ENCODE data around the gene INO80D. TPM values are rescaled to one million over a fixed set of nuclear protein-coding genes. Genes with fewer than 3 reads are reported as not detected.
"Not testable (repeated sequence)": the region's sequence is repeated elsewhere in the genome, so short reads cannot be mapped to it uniquely, and the experiment has no call there.

Gene INO80D
- total and polyA plus RNA-seq, 8 donors = 0.46 to 67.1 (median 23.8) TPM

GRCh38 chr2:205989271-205990071, 96.5 kb downstream of the INO80D start:
- no peak for DNase-seq
- TF ChIP-seq POLR2A (IDR thresholded peaks at IDR 0.05) = no peak
- TF ChIP-seq EP300 (IDR thresholded peaks at IDR 0.05) = no peak
- TF ChIP-seq POLR2AphosphoS5 (IDR thresholded peaks at IDR 0.05) = no peak
- TF ChIP-seq CTCF (IDR thresholded peaks at IDR 0.05) = no peak
- H3K36me3 ChIP-seq = peaks cover 0 to 41% (median 28%) of the 10 kb centered on the region in 4 donors
- WGBS, 5 donors = 91 to 94% (median 92%) methylated on average over 11 of the region's 11 CpGs
- H3K27ac ChIP-seq = no peak overlapping the region
- intact Hi-C loops (cut with DNase I; ENCODE audit: low total_unique reads) = no loop called here
- H3K27me3 ChIP-seq = no peaks in the 10 kb centered on the region
- H3K4me1 ChIP-seq = no peaks in the 10 kb centered on the region
- no peaks in the 10 kb centered on the region for H3K9me3 ChIP-seq
- no peak overlapping the region for H3K4me3 ChIP-seq

- H3K36me3 ChIP-seq = peaks cover 0 to 41% (median 26%) of the 10 kb centered on the region in 4 donors
- not testable (repeated sequence) for H3K27me3 ChIP-seq
- WGBS, 5 donors = 86 to 100% (median 91%) methylated on average over 1 of the region's 1 CpG
Measured at GRCh38 chr2:205988681-205989080, 97.3 kb downstream of the INO80D start.

GRCh38 chr2:205988274-205988673, 97.7 kb downstream of the INO80D start:
- Histone ChIP-seq H3K9me3 (no peaks in the 10 kb centered on the region), H3K27me3 (no peaks in the 10 kb centered on the region), H3K4me3 (no peak overlapping the region), H3K4me1 (no peaks in the 10 kb centered on the region), H3K27ac (no peak overlapping the region), H3K36me3 (peaks cover 0 to 38% (median 25%) of the 10 kb centered on the region in 4 donors)
- DNase-seq = no peak
- 89 to 93% (median 91%) methylated on average over 6 of the region's 6 CpGs for WGBS, 5 donors
- no peak for TF ChIP-seq EP300 (IDR thresholded peaks at IDR 0.05)
- TF ChIP-seq POLR2AphosphoS5 (IDR thresholded peaks at IDR 0.05) = no peak
- TF ChIP-seq POLR2A (IDR thresholded peaks at IDR 0.05) = no peak
- no peak for TF ChIP-seq CTCF (IDR thresholded peaks at IDR 0.05)
- intact Hi-C loops (cut with DNase I; ENCODE audit: low total_unique reads) = no loop called here

More at GRCh38 chr2:205988681-205989080, 97.3 kb downstream of the INO80D start:
- H3K4me1 ChIP-seq; H3K9me3 ChIP-seq; intact Hi-C loops (cut with DNase I; ENCODE audit: low total_unique reads); DNase-seq; H3K27ac ChIP-seq; H3K4me3 ChIP-seq: not testable (repeated sequence)

DNA sequence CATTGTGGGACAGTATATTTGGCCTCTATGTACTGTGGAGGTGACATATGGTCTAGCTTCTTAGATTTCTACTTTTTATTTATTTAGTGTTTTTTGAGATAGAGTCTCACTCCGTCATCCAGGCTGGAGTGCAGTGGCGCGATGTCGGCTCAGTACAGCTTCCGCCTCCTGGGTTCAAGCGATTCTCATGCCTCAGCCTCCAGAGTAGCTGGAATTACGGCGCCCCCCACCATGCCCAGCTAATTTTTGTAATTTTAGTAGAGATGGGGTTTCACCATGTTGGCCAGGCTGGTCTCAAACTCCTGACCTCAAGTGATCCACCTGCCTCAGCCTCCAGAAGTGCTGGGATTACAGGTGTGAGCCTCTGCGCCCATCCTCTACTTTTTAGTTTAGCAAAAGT, 99.6 kb downstream of the INO80D start:
- H3K9me3 ChIP-seq; H3K4me3 ChIP-seq; DNase-seq; H3K4me1 ChIP-seq; intact Hi-C loops (cut with DNase I; ENCODE audit: low total_unique reads); H3K27ac ChIP-seq; H3K27me3 ChIP-seq: not testable (repeated sequence)
- 88 to 93% (median 91%) methylated on average over 9 of the region's 9 CpGs for WGBS, 5 donors
- H3K36me3 ChIP-seq = peaks cover 0 to 18% (median 7%) of the 10 kb centered on the region in 4 donors

DNA sequence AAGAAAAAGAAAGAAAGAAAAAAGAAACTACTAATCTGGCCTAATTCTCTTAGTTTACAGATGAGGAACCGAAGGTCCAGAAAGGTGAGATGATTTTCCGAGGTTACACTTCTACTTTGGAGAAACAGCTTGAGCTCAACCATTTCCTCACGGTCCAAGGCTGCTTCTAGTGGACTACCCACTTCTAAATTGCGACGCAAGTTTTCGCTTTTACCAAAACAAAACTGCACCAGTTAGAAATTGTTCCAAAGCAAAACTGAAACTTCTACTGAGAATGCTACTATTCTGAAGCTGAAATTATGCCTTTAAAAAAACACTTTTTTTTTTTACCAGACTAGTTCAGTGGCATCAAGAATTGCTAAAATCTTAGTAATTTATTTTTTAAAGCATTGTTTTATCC, 101.6 kb downstream of the INO80D start:
- Histone ChIP-seq H3K27me3 (no peaks in the 10 kb centered on the region), H3K9me3 (no peaks in the 10 kb centered on the region), H3K36me3 (peaks cover 0 to 2% (median 0%) of the 10 kb centered on the region in 4 donors), H3K4me1 (no peaks in the 10 kb centered on the region), H3K4me3 (no peak overlapping the region), H3K27ac (no peak overlapping the region)
- intact Hi-C loops (cut with DNase I; ENCODE audit: low total_unique reads) = no loop called here
- TF ChIP-seq CTCF (IDR thresholded peaks at IDR 0.05) (no peak), POLR2A (IDR thresholded peaks at IDR 0.05) (no peak), POLR2AphosphoS5 (IDR thresholded peaks at IDR 0.05) (no peak), EP300 (IDR thresholded peaks at IDR 0.05) (no peak)
- 66 to 79% (median 73%) methylated on average over 6 of the region's 6 CpGs for WGBS, 5 donors
- DNase-seq = no peak

All from stomach (tissue), 9 donors.